RCC 7860 (cell line): Measurements from ENCODE around the gene MRPL4.

Source experiments
- DNase-seq: peaks from one replicate; pipeline ENCODE4 v3.0.0-alpha.2; 2015; ENCODE audit warnings: low spot score
- FAIRE-seq: peaks from 2 replicates; lab custom pipeline; 2012; peaks lifted over from hg19 to GRCh38; lab: Jason Lieb, UNC

Gene MRPL4

GRCh38 chr19:10309423-10309822 lies 57.4 kb downstream of the MRPL4 start, which contains the start of gene ZGLP1:
TSS of gene ZGLP1 (minus strand) at chr19:10309815.
- DNase-seq = no peak
- FAIRE-seq = no peak
